ENCODE results near the gene LIMK1.
A peak's percentile ranks its signal among the peaks of the same experiment; 100 is the strongest.

The LIMK1 gene

DNA sequence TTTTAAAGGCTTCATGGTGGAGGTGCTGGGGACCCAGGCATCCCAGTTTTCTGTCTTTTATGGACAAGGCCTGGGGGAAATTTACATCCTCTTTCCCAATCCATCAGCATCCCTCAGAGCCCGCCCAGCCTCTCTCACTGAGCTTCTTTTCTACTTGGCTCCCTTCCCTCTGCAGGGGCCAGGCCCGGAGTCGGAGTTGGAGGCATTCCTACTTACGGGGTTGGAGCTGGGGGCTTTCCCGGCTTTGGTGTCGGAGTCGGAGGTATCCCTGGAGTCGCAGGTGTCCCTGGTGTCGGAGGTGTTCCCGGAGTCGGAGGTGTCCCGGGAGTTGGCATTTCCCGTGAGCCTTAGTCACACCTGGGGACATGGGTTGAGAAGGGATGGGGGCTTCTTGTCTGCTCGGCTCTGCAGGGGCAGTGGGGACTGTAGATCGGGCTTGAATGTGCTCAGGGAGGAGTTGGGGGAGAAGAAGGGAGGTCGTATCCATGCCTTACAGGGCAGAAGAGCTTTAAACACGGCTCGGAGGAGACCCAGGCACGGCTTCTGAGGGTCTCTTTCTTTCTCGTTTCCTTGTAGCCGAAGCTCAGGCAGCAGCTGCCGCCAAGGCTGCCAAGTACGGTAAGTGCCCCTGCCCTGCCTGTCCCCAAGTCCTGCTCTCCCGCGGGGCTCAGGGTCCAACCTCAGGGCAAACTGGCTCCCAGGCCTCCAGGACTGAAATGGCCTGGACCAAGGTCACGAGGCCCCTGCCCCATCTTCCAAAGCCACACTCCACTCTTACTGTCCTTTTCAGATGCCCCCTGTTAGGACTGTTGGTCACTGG lies 27.3 kb upstream of the LIMK1 start:
- DNase-seq, result no peak

- DNase-seq, result no peak
These were observed 26.2 kb upstream of the LIMK1 start for GRCh38 chr7:74057216-74057925.

GRCh38 chr7:74057987-74058386 lies 25.6 kb upstream of the LIMK1 start:
- no peak for DNase-seq

GRCh38 chr7:74058486-74058885 lies 25.1 kb upstream of the LIMK1 start:
- DNase-seq, result no peak

DNA sequence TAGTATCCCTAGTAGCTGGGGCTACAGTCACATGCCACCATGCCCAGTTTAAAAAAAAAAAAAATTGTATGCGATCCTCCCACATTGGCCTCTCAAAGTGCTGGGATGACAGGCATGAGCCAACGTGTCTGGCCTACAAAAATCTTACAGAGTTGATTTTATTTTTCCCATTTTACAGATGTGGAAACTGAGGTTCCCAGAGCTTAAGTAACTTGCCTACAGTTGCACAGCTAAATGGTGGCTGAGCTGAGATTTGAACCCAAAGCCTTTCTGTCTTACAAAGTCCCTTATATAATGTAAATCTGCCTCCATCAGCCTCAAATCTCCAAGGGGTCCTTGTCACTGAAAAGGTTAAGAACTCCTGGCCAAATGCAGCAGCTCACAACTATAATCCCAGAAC lies 24.6 kb upstream of the LIMK1 start:
- no peak for DNase-seq

- no peak for DNase-seq
These were observed 23.7 kb upstream of the LIMK1 start for GRCh38 chr7:74059681-74060588.

DNA sequence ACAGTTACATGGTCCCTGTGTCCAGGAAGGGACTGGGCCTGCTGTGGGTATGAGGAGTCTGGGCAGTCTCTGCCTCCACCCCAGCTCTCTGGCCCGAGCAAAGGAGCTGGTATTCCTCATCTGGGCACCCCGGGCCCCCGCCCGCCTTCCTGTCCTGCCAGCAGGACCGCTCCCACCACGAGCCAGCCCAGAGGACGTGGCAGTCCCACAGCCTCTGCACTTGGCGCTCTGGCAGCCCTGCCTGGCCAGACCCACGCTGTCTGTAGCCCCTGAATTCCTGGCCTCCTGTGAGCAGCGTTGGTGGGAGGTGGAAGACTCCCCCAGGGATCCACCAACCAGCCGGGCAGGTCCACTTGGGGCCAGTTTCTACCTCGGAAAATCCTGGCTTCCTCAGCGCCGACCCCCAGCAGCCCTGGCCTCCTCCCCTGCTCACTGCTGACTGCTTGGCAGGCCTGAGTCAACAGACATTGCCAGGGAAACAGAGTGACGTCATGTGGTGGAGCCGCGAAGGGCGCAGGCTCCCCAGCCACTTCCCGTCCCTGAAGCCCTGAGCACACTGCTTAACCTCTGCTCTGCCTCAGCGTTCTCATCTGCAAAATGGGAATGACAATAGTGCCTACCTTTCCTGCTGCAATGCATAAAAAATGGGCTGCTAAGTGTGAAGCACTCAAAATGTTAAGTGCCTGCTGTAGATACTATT lies 21.6 kb upstream of the LIMK1 start:
- no peak for DNase-seq

- no peak for DNase-seq
These were observed 20.4 kb upstream of the LIMK1 start for GRCh38 chr7:74063223-74063641.

- no peak for DNase-seq
These were observed 20.0 kb upstream of the LIMK1 start for GRCh38 chr7:74063646-74064045.

GRCh38 chr7:74064696-74065095 lies 18.9 kb upstream of the LIMK1 start:
- DNase-seq, result no peak

DNA sequence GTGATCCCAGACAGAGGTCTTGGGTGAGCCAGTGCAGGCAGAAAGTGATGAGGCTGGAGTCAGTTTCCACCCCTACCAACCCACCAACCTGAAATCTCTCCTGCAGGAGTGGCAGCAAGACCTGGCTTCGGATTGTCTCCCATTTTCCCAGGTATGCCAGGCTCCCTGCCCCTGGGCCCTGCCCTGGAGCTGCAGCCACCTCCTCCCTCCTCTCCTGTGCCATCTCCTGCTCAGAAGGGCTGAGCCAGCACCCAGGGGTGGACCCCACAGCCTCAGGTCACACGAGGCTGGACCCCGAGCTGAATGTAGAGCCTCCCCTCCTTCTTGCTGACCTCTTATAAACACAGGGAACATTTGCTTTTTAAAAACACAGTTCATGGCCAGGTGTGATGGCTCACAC lies 17.0 kb upstream of the LIMK1 start:
- DNase-seq, result no peak

DNA sequence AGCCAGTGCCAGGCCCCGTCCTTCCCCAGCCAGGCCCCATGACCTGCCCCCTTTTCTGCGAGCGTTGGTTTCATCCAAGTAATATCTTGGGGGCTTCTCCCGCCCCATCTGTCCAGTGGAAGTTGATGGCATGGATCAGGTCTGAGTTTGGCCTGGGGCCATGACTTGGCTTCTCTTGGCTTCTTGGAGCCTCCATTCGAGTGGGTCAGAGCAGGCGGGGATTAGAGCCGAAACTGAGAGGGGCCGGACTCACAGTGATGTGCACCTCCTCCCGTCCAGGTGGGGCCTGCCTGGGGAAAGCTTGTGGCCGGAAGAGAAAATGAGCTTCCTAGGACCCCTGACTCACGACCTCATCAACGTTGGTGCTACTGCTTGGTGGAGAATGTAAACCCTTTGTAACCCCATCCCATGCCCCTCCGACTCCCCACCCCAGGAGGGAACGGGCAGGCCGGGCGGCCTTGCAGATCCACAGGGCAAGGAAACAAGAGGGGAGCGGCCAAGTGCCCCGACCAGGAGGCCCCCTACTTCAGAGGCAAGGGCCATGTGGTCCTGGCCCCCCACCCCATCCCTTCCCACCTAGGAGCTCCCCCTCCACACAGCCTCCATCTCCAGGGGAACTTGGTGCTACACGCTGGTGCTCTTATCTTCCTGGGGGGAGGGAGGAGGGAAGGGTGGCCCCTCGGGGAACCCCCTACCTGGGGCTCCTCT lies 15.1 kb upstream of the LIMK1 start:
- DNase-seq, result no peak

DNA sequence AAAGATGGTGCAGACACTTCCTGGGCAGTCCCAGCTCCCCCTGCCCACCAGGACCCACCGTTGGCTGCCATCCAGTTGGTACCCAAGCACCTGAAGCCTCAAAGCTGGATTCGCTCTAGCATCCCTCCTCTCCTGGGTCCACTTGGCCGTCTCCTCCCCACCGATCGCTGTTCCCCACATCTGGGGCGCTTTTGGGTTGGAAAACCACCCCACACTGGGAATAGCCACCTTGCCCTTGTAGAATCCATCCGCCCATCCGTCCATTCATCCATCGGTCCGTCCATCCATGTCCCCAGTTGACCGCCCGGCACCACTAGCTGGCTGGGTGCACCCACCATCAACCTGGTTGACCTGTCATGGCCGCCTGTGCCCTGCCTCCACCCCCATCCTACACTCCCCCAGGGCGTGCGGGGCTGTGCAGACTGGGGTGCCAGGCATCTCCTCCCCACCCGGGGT lies 14.5 kb upstream of the LIMK1 start:
- DNase-seq, result no peak

DNA sequence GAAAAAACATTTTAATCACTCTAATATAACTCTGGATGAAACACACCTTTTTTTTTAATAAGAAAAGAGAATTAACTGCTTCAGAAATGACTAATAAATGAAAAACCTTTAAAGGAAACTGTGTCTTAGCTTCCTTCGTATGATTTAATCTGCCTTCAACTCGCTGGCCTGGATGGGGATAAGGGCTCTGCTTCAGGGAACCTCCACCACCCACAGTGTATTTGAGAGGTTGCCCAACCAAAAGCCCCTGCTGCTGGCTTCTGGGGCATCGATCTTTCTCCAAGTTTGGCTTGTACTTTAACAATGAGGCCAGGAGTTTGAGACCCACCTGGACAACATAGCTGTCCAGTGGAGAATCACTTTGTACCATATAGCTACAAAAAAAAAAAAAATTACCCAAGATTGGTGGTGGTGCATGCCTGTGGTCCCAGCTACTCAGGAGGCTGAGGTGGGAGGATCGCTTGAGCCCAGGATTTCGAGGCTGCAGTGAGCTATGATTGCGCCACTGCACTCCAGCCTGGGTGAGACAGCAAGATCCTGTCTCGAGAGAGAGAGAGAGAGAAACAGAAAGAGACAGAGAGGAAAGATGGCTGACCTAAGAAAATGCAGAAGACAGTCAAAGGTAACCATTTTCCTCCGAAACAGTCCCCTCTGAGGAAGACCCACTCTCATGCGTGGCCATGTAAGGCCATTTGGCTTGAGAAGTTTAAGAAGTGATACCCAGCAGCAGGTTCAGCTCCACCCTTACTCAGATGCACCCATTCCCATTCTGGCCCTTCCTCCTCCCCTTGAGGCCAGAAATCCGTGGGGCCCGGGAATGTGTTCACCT lies 13.6 kb upstream of the LIMK1 start:
- DNase-seq, result no peak

DNA sequence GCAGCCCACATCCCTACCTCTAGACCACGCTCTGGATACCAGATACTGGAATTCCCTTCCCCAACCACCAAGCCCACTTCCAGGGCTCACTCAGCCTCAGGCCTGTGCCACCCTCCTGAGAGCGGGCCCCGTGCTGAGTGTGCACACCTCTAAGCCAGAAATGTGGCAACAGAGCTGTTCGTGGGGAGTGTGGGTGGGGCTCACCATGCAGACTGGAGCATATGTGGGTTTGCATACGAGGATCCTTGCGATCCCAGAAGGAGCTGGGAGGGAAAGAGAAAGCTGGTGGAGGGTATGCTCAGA lies 13.0 kb upstream of the LIMK1 start:
- DNase-seq, result no peak

DNA sequence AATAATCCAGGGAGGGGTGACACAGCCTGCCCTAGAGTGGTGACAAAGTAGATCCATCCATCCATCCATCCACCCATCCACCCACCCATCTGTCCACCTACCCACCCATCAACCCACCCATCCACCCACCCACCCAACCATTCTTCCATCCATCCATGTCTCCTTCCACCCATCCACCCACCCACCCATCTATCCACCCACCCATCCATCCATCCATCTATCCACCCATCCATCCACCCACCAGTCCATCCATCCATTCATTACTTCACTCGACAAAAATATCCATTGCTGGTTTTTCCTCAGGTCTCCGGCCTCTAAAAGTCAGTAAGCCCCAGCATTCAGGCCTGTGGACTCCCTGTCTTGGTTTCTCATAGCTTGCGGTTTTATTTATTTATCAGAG lies 12.5 kb upstream of the LIMK1 start:
- no peak for DNase-seq

DNA sequence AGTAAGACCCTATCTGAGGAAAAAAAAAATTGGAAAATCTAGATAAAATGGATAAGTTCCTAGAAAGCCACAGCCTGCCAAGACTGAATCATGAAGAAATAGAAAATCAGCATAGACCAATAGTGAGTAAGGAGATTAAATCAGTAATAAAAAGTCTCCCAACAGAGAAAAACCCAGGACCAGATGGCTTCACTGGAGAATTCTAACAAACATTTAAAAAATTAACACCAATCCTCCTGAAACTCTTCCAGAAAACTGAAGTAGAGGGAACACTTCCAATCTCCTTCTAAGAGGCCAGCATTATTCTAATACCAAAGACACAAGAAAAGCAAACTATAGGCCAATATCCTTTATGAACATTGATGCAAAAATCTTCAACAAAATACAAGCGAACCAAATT lies 8.8 kb upstream of the LIMK1 start:
- no peak for DNase-seq

GRCh38 chr7:74078461-74078860 lies 5.1 kb upstream of the LIMK1 start:
- no peak for DNase-seq

DNA sequence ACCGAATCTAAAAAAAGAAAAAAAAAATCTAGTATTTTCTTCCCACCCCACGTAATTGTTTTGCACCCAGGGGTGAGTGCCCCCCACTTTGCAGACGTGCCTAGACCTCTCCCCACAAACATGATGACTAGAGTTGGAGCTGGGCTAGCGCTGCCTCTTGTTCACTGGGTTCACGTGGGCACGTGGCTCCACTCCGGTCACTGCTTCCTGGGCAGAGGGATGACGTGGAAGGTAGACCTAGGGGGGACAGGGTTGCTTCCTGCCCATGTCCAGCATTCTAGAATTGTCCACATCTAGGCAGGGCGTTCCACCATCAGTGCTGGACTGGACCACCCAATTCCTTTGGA lies 861 bp upstream of the LIMK1 start:
- no peak for DNase-seq

- peak; percentile 7 for DNase-seq
These were observed 521 bp downstream of the LIMK1 start for GRCh38 chr7:74083928-74084721.

Measured in NCI-H1694 treated with DMSO at 0.1 percent for 48 hours (cell line).